ENCODE data around the gene BAG3. TPM values are rescaled to one million over a fixed set of nuclear protein-coding genes. Genes with fewer than 3 reads are reported as not detected.
"Not testable (repeated sequence)": the region's sequence is repeated elsewhere in the genome, so short reads cannot be mapped to it uniquely, and the experiment has no call there.

The BAG3 gene
- polyA plus RNA-seq, 4 donors, result 6.5 to 15.3 (median 10.3) TPM

- WGBS, 3 donors, result 69 to 82% (median 81%) methylated on average over 2 of the region's 2 CpGs
- H3K4me3 ChIP-seq (ENCODE audit: low read depth in 1 of 3, low read length in 3 of 3), result no peak overlapping the region
- FAIRE-seq, result no peak
Observed at GRCh38 chr10:119702583-119702982, 51.4 kb downstream of the BAG3 start.

GRCh38 chr10:119703903-119704508 lies 52.8 kb downstream of the BAG3 start:
- 80 to 82% (median 82%) methylated on average over 9 of the region's 9 CpGs for WGBS, 3 donors
- H3K27me3 ChIP-seq (ENCODE audit: control insufficient read depth in 3 of 3, insufficient read depth in 3 of 3, low read length in 3 of 3), result no peaks in the 10 kb centered on the region

More at GRCh38 chr10:119702583-119702982, 51.4 kb downstream of the BAG3 start:
- Histone ChIP-seq H3K36me3 (ENCODE audit: control insufficient read depth in 3 of 3, insufficient read depth in 2 of 3, low read depth in 1 of 3, low read length in 3 of 3) (no peaks in the 10 kb centered on the region), H3K4me1 (ENCODE audit: control insufficient read depth in 3 of 3, insufficient read depth in 2 of 3, low read depth in 1 of 3, low read length in 2 of 3) (no peaks in the 10 kb centered on the region), H3K27me3 (ENCODE audit: control insufficient read depth in 3 of 3, insufficient read depth in 3 of 3, low read length in 3 of 3) (no peaks in the 10 kb centered on the region), H3K27ac (ENCODE audit: low read depth in 1 of 3, low read length in 2 of 3) (no peak overlapping the region), H3K9me3 (ENCODE audit: control insufficient read depth in 2 of 2, insufficient read depth in 1 of 2, low read depth in 1 of 2, low read length in 1 of 2) (peaks cover 0 to 3% of the 10 kb centered on the region in 2 donors)
- no peak for DNase-seq

GRCh38 chr10:119705434-119705831 lies 54.3 kb downstream of the BAG3 start:
- no peak for FAIRE-seq
- Histone ChIP-seq H3K27me3 (ENCODE audit: control insufficient read depth in 3 of 3, insufficient read depth in 3 of 3, low read length in 3 of 3) (no peaks in the 10 kb centered on the region), H3K9me3 (ENCODE audit: control insufficient read depth in 2 of 2, insufficient read depth in 1 of 2, low read depth in 1 of 2, low read length in 1 of 2) (peaks cover 0 to 3% of the 10 kb centered on the region in 2 donors), H3K4me1 (ENCODE audit: control insufficient read depth in 3 of 3, insufficient read depth in 2 of 3, low read depth in 1 of 3, low read length in 2 of 3) (no peaks in the 10 kb centered on the region), H3K4me3 (ENCODE audit: low read depth in 1 of 3, low read length in 3 of 3) (no peak overlapping the region), H3K27ac (ENCODE audit: low read depth in 1 of 3, low read length in 2 of 3) (no peak overlapping the region), H3K36me3 (ENCODE audit: control insufficient read depth in 3 of 3, insufficient read depth in 2 of 3, low read depth in 1 of 3, low read length in 3 of 3) (no peaks in the 10 kb centered on the region)
- DNase-seq, result no peak
- 68 to 85% (median 81%) methylated on average over 3 of the region's 3 CpGs for WGBS, 3 donors

More at GRCh38 chr10:119703903-119704508, 52.8 kb downstream of the BAG3 start:
- FAIRE-seq, result no peak
- DNase-seq, result no peak
- H3K36me3 ChIP-seq (ENCODE audit: control insufficient read depth in 3 of 3, insufficient read depth in 2 of 3, low read depth in 1 of 3, low read length in 3 of 3), result no peaks in the 10 kb centered on the region
- no peak overlapping the region for H3K4me3 ChIP-seq (ENCODE audit: low read depth in 1 of 3, low read length in 3 of 3)
- H3K4me1 ChIP-seq (ENCODE audit: control insufficient read depth in 3 of 3, insufficient read depth in 2 of 3, low read depth in 1 of 3, low read length in 2 of 3), result no peaks in the 10 kb centered on the region
- H3K9me3 ChIP-seq (ENCODE audit: control insufficient read depth in 2 of 2, insufficient read depth in 1 of 2, low read depth in 1 of 2, low read length in 1 of 2), result peaks cover 0 to 3% of the 10 kb centered on the region in 2 donors
- H3K27ac ChIP-seq (ENCODE audit: low read depth in 1 of 3, low read length in 2 of 3), result no peak overlapping the region

- 73 to 82% (median 74%) methylated on average over 7 of the region's 7 CpGs for WGBS, 3 donors
- Histone ChIP-seq H3K4me1 (ENCODE audit: control insufficient read depth in 3 of 3, insufficient read depth in 2 of 3, low read depth in 1 of 3, low read length in 2 of 3) (no peaks in the 10 kb centered on the region), H3K27ac (ENCODE audit: low read depth in 1 of 3, low read length in 2 of 3) (no peak overlapping the region), H3K36me3 (ENCODE audit: control insufficient read depth in 3 of 3, insufficient read depth in 2 of 3, low read depth in 1 of 3, low read length in 3 of 3) (no peaks in the 10 kb centered on the region), H3K27me3 (ENCODE audit: control insufficient read depth in 3 of 3, insufficient read depth in 3 of 3, low read length in 3 of 3) (no peaks in the 10 kb centered on the region), H3K4me3 (ENCODE audit: low read depth in 1 of 3, low read length in 3 of 3) (no peak overlapping the region), H3K9me3 (ENCODE audit: control insufficient read depth in 2 of 2, insufficient read depth in 1 of 2, low read depth in 1 of 2, low read length in 1 of 2) (peaks cover 0 to 10% of the 10 kb centered on the region in 2 donors)
- DNase-seq (no peak), FAIRE-seq (no peak)
Observed at GRCh38 chr10:119706521-119707278, 55.5 kb downstream of the BAG3 start.

GRCh38 chr10:119707331-119707730 lies 56.2 kb downstream of the BAG3 start:
- H3K27ac ChIP-seq (ENCODE audit: low read depth in 1 of 3, low read length in 2 of 3); H3K4me1 ChIP-seq (ENCODE audit: control insufficient read depth in 3 of 3, insufficient read depth in 2 of 3, low read depth in 1 of 3, low read length in 2 of 3); DNase-seq; H3K36me3 ChIP-seq (ENCODE audit: control insufficient read depth in 3 of 3, insufficient read depth in 2 of 3, low read depth in 1 of 3, low read length in 3 of 3); H3K27me3 ChIP-seq (ENCODE audit: control insufficient read depth in 3 of 3, insufficient read depth in 3 of 3, low read length in 3 of 3); FAIRE-seq; H3K4me3 ChIP-seq (ENCODE audit: low read depth in 1 of 3, low read length in 3 of 3): not testable (repeated sequence)
- H3K9me3 ChIP-seq (ENCODE audit: control insufficient read depth in 2 of 2, insufficient read depth in 1 of 2, low read depth in 1 of 2, low read length in 1 of 2), result peaks cover 0 to 10% of the 10 kb centered on the region in 2 donors
- WGBS, 3 donors, result 72 to 80% (median 76%) methylated on average over 5 of the region's 5 CpGs

- H3K27me3 ChIP-seq (ENCODE audit: control insufficient read depth in 3 of 3, insufficient read depth in 3 of 3, low read length in 3 of 3); FAIRE-seq; H3K36me3 ChIP-seq (ENCODE audit: control insufficient read depth in 3 of 3, insufficient read depth in 2 of 3, low read depth in 1 of 3, low read length in 3 of 3); H3K27ac ChIP-seq (ENCODE audit: low read depth in 1 of 3, low read length in 2 of 3); H3K4me3 ChIP-seq (ENCODE audit: low read depth in 1 of 3, low read length in 3 of 3); H3K4me1 ChIP-seq (ENCODE audit: control insufficient read depth in 3 of 3, insufficient read depth in 2 of 3, low read depth in 1 of 3, low read length in 2 of 3); DNase-seq: not testable (repeated sequence)
- 77 to 82% (median 77%) methylated on average over 1 of the region's 1 CpG for WGBS, 3 donors
- H3K9me3 ChIP-seq (ENCODE audit: control insufficient read depth in 2 of 2, insufficient read depth in 1 of 2, low read depth in 1 of 2, low read length in 1 of 2), result peaks cover 0 to 10% of the 10 kb centered on the region in 2 donors
Observed at GRCh38 chr10:119710935-119711334, 59.8 kb downstream of the BAG3 start.

GRCh38 chr10:119713744-119714483 lies 62.7 kb downstream of the BAG3 start:
- no peaks in the 10 kb centered on the region for H3K4me1 ChIP-seq (ENCODE audit: control insufficient read depth in 3 of 3, insufficient read depth in 2 of 3, low read depth in 1 of 3, low read length in 2 of 3)
- H3K27ac ChIP-seq (ENCODE audit: low read depth in 1 of 3, low read length in 2 of 3), result no peak overlapping the region
- DNase-seq (no peak), FAIRE-seq (no peak)
- H3K36me3 ChIP-seq (ENCODE audit: control insufficient read depth in 3 of 3, insufficient read depth in 2 of 3, low read depth in 1 of 3, low read length in 3 of 3), result no peaks in the 10 kb centered on the region
- peaks cover 0 to 7% of the 10 kb centered on the region in 2 donors for H3K9me3 ChIP-seq (ENCODE audit: control insufficient read depth in 2 of 2, insufficient read depth in 1 of 2, low read depth in 1 of 2, low read length in 1 of 2)
- WGBS, 3 donors, result 76 to 86% (median 79%) methylated on average over 7 of the region's 7 CpGs
- no peaks in the 10 kb centered on the region for H3K27me3 ChIP-seq (ENCODE audit: control insufficient read depth in 3 of 3, insufficient read depth in 3 of 3, low read length in 3 of 3)
- no peak overlapping the region for H3K4me3 ChIP-seq (ENCODE audit: low read depth in 1 of 3, low read length in 3 of 3)

GRCh38 chr10:119714484-119714816 lies 63.3 kb downstream of the BAG3 start:
- FAIRE-seq, result no peak
- Histone ChIP-seq H3K9me3 (ENCODE audit: control insufficient read depth in 2 of 2, insufficient read depth in 1 of 2, low read depth in 1 of 2, low read length in 1 of 2) (peaks cover 0 to 7% of the 10 kb centered on the region in 2 donors), H3K36me3 (ENCODE audit: control insufficient read depth in 3 of 3, insufficient read depth in 2 of 3, low read depth in 1 of 3, low read length in 3 of 3) (no peaks in the 10 kb centered on the region), H3K4me3 (ENCODE audit: low read depth in 1 of 3, low read length in 3 of 3) (no peak overlapping the region), H3K27me3 (ENCODE audit: control insufficient read depth in 3 of 3, insufficient read depth in 3 of 3, low read length in 3 of 3) (no peaks in the 10 kb centered on the region), H3K4me1 (ENCODE audit: control insufficient read depth in 3 of 3, insufficient read depth in 2 of 3, low read depth in 1 of 3, low read length in 2 of 3) (no peaks in the 10 kb centered on the region), H3K27ac (ENCODE audit: low read depth in 1 of 3, low read length in 2 of 3) (no peak overlapping the region)
- 77 to 88% (median 78%) methylated on average over 2 of the region's 2 CpGs for whole genome bisulfite sequencing, 3 donors
- DNase-seq, result no peak
